AG08395 (cell line): ENCODE data around the gene ARHGEF25.
"Not testable (repeated sequence)": the region's sequence is repeated elsewhere in the genome, so short reads cannot be mapped to it uniquely, and the experiment has no call there.

Experiments used
- DNase-seq: peaks from one replicate; pipeline ENCODE4 v3.0.0; 2012; ENCODE audit warnings: mixed read lengths, low spot score

ARHGEF25 gene

GRCh38 chr12:57609781-57610553 lies 1.3 kb upstream of the ARHGEF25 start:
- DNase-seq: no peak

DNA sequence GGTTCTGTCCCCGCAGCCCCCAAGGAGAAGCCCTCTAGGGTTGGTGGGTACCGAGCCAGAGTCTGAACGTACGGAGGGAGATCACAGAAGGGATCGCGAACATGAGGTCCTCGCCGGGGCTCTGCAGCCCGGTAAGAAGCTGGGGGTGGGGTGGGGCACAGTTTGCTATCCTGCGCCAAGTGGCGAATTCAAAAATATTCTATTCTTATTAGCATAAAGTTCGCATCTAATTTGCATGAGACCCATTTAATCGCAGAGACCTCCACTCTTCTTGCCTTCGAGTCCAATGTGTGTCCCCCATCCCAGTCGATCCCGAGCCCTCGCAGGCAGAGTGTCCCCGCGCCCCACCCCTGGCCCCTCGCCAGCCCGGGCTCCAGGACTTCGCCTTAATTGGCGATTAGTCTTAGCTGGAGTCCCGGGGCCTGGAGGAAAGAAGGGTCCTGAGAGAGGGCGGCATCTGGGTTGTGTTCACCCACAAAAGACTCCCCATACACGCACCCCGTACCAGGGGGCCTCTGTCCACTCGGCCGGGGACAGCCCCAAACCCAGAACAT lies 604 bp upstream of the ARHGEF25 start:
- peak; percentile 31 for DNase-seq

- DNase-seq: no peak
These were observed 834 bp downstream of the ARHGEF25 start for GRCh38 chr12:57611827-57612710.

DNA sequence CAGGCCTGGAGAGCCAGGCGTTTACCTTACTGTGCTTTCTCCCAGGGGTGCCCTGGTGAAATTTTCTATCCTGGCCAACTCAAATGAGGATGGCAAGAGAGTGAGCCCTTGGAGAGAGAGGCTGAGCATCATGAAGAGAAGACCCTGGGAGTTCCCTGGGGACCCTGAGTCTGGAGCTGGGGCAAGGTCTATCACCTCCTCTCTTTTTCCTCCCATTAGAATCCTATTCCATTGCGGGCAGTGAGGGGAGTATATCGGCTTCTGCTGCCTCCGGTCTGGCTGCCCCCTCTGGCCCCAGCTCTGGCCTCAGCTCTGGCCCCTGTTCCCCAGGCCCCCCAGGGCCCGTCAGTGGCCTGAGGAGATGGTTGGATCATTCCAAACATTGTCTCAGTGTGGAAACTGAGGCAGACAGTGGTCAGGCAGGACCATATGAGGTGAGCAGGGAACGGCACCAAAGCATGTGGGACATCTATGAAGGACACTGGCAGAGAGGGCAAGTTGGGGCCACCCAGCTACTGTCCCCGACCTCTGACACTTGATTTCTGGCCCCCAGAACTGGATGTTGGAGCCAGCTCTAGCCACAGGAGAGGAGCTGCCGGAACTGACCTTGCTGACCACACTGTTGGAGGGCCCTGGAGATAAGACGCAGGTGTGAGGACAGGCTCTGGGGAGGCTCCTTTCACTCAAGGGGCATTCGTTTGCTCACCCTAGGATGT lies 1.6 kb downstream of the ARHGEF25 start:
- DNase-seq: no peak

GRCh38 chr12:57613427-57614109 lies 2.3 kb downstream of the ARHGEF25 start:
- no peak for DNase-seq

- DNase-seq: peak; percentile 40
These were observed 3.1 kb downstream of the ARHGEF25 start for GRCh38 chr12:57614178-57614947.

DNA sequence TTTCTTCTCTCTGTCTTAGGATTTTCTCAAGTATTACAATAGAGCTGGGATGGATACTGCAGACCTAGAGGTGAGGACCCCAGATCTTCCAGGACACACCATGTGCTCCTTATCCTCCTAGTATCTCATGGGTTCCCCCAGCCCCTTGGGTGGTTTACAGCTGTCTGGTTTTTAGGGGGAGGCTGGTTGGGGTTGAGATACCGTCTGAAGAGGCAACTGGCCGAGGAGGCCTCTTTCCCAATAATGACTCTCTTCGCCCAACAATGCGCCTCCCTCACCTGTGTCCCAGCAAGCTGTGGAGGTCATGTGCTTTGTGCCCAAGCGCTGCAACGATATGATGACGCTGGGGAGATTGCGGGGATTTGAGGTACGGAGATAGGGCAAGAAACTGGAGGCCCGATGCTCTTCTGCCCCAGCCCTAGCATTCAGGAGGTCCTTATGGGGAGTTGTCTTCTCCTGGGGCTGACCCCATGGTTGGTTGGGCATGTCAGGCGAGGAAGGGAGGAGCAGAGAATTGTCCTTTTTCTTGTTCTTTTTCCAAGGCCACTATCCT lies 3.8 kb downstream of the ARHGEF25 start:
- no peak for DNase-seq

GRCh38 chr12:57615637-57616036 lies 4.4 kb downstream of the ARHGEF25 start:
- DNase-seq: no peak

GRCh38 chr12:57616383-57617101 lies 5.3 kb downstream of the ARHGEF25 start:
- peak; percentile 45 for DNase-seq

DNA sequence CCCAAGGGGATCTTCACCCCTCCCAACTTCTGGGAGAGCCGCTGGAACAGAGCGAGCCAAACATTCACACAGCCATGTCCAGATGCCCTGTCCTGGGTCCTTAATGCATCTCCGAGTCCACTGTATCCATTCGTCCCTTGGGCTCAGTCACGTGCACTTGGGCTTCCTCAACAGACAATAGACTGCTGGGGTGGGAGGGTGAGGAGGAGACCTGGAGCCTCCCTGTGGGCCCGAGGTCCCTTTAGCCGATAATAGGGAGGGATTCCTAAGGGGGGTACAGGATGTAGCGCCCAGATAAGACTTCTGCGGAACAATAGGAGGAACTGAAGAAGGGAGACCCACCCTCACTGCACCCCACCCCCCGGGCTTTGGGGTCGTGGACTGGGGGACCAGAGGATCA lies 6.7 kb downstream of the ARHGEF25 start:
- DNase-seq: no peak

- not testable (repeated sequence) for DNase-seq
These were observed 7.2 kb downstream of the ARHGEF25 start for GRCh38 chr12:57618431-57618830.

- DNase-seq: no peak
These were observed 7.8 kb downstream of the ARHGEF25 start for GRCh38 chr12:57618966-57619433.

- DNase-seq: no peak
These were observed 8.4 kb downstream of the ARHGEF25 start for GRCh38 chr12:57619434-57620244.

GRCh38 chr12:57620245-57620935 lies 9.2 kb downstream of the ARHGEF25 start:
- DNase-seq: no peak

DNA sequence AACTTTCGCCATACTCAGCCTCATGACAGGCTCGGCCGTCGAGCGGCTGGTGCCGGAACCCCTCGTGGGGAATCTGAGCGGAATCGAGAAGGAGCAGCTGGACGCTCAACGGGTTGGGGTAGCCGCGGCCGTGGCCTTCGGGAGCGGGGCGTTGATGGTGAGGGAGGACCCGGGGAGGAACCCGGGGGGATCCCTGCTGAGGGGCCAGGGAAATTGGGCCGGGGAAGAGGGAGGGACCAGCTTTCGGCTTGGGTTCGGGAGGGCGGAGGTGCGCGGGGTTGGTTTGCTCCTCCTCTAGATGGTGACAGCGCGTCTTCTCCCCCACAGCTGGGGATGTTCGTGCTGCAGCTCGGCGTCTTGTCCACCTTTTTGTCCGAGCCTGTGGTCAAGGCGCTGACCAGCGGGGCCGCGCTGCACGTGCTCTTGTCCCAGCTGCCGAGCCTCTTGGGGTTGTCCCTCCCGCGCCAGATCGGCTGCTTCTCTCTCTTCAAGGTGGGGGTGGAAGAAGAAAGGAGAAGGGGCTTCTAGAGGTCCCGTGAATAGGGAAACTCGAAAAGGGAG lies 9.8 kb downstream of the ARHGEF25 start:
- no peak for DNase-seq

- DNase-seq: peak; percentile 70
These were observed 10.5 kb downstream of the ARHGEF25 start for GRCh38 chr12:57621497-57622292.
